B cell (primary cell): Measurements from ENCODE around the gene RPL22. TPM values are rescaled to one million over a fixed set of nuclear protein-coding genes. Genes with fewer than 3 reads are reported as not detected.

ENCODE experiments used
- ATAC-seq: fragments of 200-7000 bp; cut with Tn5 transposase; one replicate; pipeline ENCODE4 v1.10.0; 2021; ENCODE audit warnings: low read depth, mild to moderate bottlenecking, moderate number of reproducible peaks, moderate library complexity
- CTCF ChIA-PET: fragments of 350-600 bp; sonication (Branson Sonifier 250); formaldehyde crosslinking; loops from one replicate; lab custom pipeline; 2021; ENCODE audit warnings: antibody characterized with exemption, inconsistent platforms; lab: Charles Lee
- POLR2A ChIA-PET: fragments of 350-600 bp; sonication (Branson Sonifier 250); formaldehyde crosslinking; loops from one replicate; lab custom pipeline; 2021; ENCODE audit warnings: antibody characterized with exemption; lab: Charles Lee
- DNase-seq: peaks from one replicate; pipeline ENCODE4 v3.0.0; 2013
- H2AFZ ChIP-seq: 2 replicates; pipeline ENCODE4 v1.6.1; 2012; ENCODE audit warnings: mild to moderate bottlenecking, low read depth, low read length; ENCODE audit not compliant: insufficient read depth, poor library complexity, severe bottlenecking
- H3K27ac ChIP-seq, 2 donors: 1 replicate in 1 of 2; 2 replicates in 1 of 2; pipeline ENCODE4 v1.5.1; 2012 to 2013; ENCODE audit warnings: low read length in 2 of 2, mild to moderate bottlenecking in 2 of 2, moderate library complexity in 1 of 2
- H3K27me3 ChIP-seq, 4 experiments: fragments of 200-600 bp in 1 of 4; sonication (generic) in 1 of 4; replicated peaks in 1 of 4; 1 replicate in 2 of 4; 2 replicates in 2 of 4; pipeline versions ENCODE4 v1.6.1 to v1.7.0; 2013 to 2016; ENCODE audit warnings: low read length in 3 of 4, mild to moderate bottlenecking in 2 of 4, mixed read lengths in 1 of 4, moderate library complexity in 1 of 4; ENCODE audit not compliant: insufficient read depth in 4 of 4, control insufficient read depth in 3 of 4; ENCODE audit errors: control extremely low read depth in 1 of 4
- H3K36me3 ChIP-seq, 2 experiments: replicated peaks in 1 of 2; 1 replicate in 1 of 2; 2 replicates in 1 of 2; pipeline versions ENCODE4 v1.6.1 to v1.7.1; 2013; ENCODE audit warnings: low read length in 1 of 2; ENCODE audit not compliant: insufficient read depth in 2 of 2, control insufficient read depth in 1 of 2; ENCODE audit errors: control extremely low read depth in 1 of 2, extremely low read depth in 1 of 2
- H3K4me1 ChIP-seq, 2 donors: fragments of 200-600 bp in 1 of 2; sonication (generic) in 1 of 2; 1 replicate in 1 of 2; 2 replicates in 1 of 2; pipeline versions ENCODE4 v1.5.1 to v1.6.1; 2013 to 2017; ENCODE audit warnings: low read length in 2 of 2; ENCODE audit not compliant: control insufficient read depth in 2 of 2, insufficient read depth in 2 of 2
- H3K4me2 ChIP-seq: replicated peaks from 2 replicates; pipeline ENCODE3; 2012; ENCODE audit warnings: mild to moderate bottlenecking, low read depth, low read length; ENCODE audit not compliant: poor library complexity, severe bottlenecking
- H3K4me3 ChIP-seq, 5 experiments: fragments of 200-600 bp in 1 of 5; sonication (generic) in 1 of 5; 1 replicate in 3 of 5; 2 replicates in 2 of 5; pipeline versions ENCODE4 v1.5.1 to v1.7.0; 2011 to 2016; ENCODE audit warnings: low read length in 4 of 5, mild to moderate bottlenecking in 4 of 5, low read depth in 2 of 5, control low read depth in 1 of 5, moderate library complexity in 1 of 5; ENCODE audit not compliant: insufficient read depth in 1 of 5; ENCODE audit errors: control extremely low read depth in 1 of 5, extremely low read depth in 1 of 5
- H3K79me2 ChIP-seq: fragments of 200-600 bp; sonication (generic); one replicate; pipeline ENCODE4 v1.6.0; 2016; ENCODE audit warnings: low read length; ENCODE audit not compliant: control insufficient read depth, insufficient read depth
- H3K9ac ChIP-seq: fragments of 200-600 bp; sonication (generic); 2 replicates; pipeline ENCODE4 v1.6.1; 2017; ENCODE audit warnings: mild to moderate bottlenecking, low read length, moderate library complexity
- H3K9me3 ChIP-seq, 3 donors: one replicate each; pipeline versions ENCODE4 v1.6.1 to v1.7.1; 2013; ENCODE audit warnings: low read length in 2 of 3; ENCODE audit not compliant: control insufficient read depth in 2 of 3, insufficient read depth in 1 of 3; ENCODE audit errors: control extremely low read depth in 1 of 3
- H4K20me1 ChIP-seq: 2 replicates; pipeline ENCODE4 v1.6.0; 2012; ENCODE audit warnings: mild to moderate bottlenecking, low read length; ENCODE audit not compliant: insufficient read depth, control insufficient read depth, poor library complexity, severe bottlenecking
- H3K27ac Mint-ChIP-seq: one replicate; pipeline ENCODE4 v1.8.0; 2021; ENCODE audit warnings: mixed read lengths
- H3K27me3 Mint-ChIP-seq: one replicate; pipeline ENCODE4 v1.8.0; 2021; ENCODE audit warnings: mixed read lengths
- H3K4me1 Mint-ChIP-seq: one replicate; pipeline ENCODE4 v1.8.0; 2021; ENCODE audit warnings: mixed read lengths
- H3K4me3 Mint-ChIP-seq: one replicate; pipeline ENCODE4 v1.8.0; 2021; ENCODE audit warnings: mixed read lengths
- H3K9me3 Mint-ChIP-seq: one replicate; pipeline ENCODE4 v1.8.0; 2022; ENCODE audit warnings: mixed read lengths; ENCODE audit not compliant: insufficient read depth
- EZH2 ChIP-seq: IDR thresholded peaks from 2 replicates; pipeline ENCODE4 v1.6.1; 2012; ENCODE audit warnings: borderline replicate concordance, low read depth, mild to moderate bottlenecking, moderate library complexity, low read length; ENCODE audit not compliant: insufficient read depth, poor library complexity, severe bottlenecking
- WGBS: methylation state at CpG from one replicate; pipeline ENCODE4 v1.1.5; 2013; ENCODE audit warnings: missing lambda C conversion rate; ENCODE audit not compliant: insufficient coverage; 5-methylcytosine and 5-hydroxymethylcytosine counted together
- intact Hi-C: fragments of 100-400 bp; cut with micrococcal nuclease; formaldehyde crosslinking; loops from one replicate; pipeline ENCODE4 v1.10.0; 2022
- polyA plus RNA-seq: library from polyadenylated mRNA; depleted of rRNA; stranded (reverse); fragments of >200 nt; gene quantifications from 2 replicates; pipeline ENCODE4 v1.2.3, GENCODE V29; 2012
- total RNA-seq, 2 donors: library from RNA; stranded (reverse); fragments of 120-200 nt in 1 of 2; gene quantifications; 1 replicate in 1 of 2; 2 replicates in 1 of 2; pipeline versions ENCODE4 v1.2.3 to v1.2.4, GENCODE V29; 2013 to 2022
- TF ChIP-seq, protein P1 (sequence below): fragments of 200-600 bp; IDR thresholded peaks from one replicate; pipeline ENCODE4 v1.8.0; 2022; ENCODE audit warnings: antibody characterized with exemption, mild to moderate bottlenecking

The RPL22 gene
- total and polyA plus RNA-seq, 2 donors (not counting 1 experiment from before 2014, with no cell fraction given), result 70.9 to 471 TPM

DNA sequence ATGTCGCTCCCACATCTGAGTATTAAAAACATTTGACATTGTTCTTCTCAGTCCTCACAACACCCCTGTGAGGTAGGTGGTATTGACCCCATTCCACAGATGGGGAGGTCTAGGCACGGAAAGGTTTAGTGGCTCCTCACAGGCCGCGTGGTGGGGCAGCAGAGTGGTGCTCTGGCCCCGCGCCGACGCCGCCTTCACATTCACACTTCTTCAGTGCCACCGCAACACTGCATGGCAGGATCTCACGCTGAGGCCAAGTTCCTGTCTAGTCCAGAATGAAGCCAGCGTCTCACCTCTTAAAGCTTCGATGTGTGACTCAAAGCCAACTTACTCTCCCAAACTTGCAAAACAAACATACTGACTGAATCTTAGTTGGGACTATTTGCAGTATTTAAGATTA, 24.2 kb upstream of the RPL22 start:
- Mint-ChIP-seq H3K9me3 (no peaks in the 10 kb centered on the region), H3K27ac (no peak overlapping the region), H3K27me3 (no peaks in the 10 kb centered on the region), H3K4me3 (no peak overlapping the region), H3K4me1 (no peaks in the 10 kb centered on the region)
- peaks cover 9 to 38% of the 10 kb centered on the region in 2 experiments for H3K36me3 ChIP-seq
- no peak overlapping the region for H3K4me3 ChIP-seq
- WGBS, result 99% methylated on average over 8 of the region's 13 CpGs
- TF ChIP-seq, protein P1, sequence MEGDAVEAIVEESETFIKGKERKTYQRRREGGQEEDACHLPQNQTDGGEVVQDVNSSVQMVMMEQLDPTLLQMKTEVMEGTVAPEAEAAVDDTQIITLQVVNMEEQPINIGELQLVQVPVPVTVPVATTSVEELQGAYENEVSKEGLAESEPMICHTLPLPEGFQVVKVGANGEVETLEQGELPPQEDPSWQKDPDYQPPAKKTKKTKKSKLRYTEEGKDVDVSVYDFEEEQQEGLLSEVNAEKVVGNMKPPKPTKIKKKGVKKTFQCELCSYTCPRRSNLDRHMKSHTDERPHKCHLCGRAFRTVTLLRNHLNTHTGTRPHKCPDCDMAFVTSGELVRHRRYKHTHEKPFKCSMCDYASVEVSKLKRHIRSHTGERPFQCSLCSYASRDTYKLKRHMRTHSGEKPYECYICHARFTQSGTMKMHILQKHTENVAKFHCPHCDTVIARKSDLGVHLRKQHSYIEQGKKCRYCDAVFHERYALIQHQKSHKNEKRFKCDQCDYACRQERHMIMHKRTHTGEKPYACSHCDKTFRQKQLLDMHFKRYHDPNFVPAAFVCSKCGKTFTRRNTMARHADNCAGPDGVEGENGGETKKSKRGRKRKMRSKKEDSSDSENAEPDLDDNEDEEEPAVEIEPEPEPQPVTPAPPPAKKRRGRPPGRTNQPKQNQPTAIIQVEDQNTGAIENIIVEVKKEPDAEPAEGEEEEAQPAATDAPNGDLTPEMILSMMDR, result no peak
- no peak for TF ChIP-seq EZH2
- H3K27ac ChIP-seq, result no peak overlapping the region
- H3K9ac ChIP-seq, result no peak overlapping the region
- H3K27me3 ChIP-seq, result no peaks in the 10 kb centered on the region
- CTCF ChIA-PET, result no interaction called here
- no peak for ATAC-seq
- peaks cover 4% of the 10 kb centered on the region for H3K79me2 ChIP-seq
- H3K9me3 ChIP-seq, result no peaks in the 10 kb centered on the region
- no peaks in the 10 kb centered on the region for H3K4me1 ChIP-seq
- no peak for DNase-seq
- H2AFZ ChIP-seq, result no peak overlapping the region
- intact Hi-C loops, result no loop called here
- peaks cover 17% of the 10 kb centered on the region for H4K20me1 ChIP-seq
- H3K4me2 ChIP-seq, result no peak overlapping the region
- POLR2A ChIA-PET, result no interaction called here

DNA sequence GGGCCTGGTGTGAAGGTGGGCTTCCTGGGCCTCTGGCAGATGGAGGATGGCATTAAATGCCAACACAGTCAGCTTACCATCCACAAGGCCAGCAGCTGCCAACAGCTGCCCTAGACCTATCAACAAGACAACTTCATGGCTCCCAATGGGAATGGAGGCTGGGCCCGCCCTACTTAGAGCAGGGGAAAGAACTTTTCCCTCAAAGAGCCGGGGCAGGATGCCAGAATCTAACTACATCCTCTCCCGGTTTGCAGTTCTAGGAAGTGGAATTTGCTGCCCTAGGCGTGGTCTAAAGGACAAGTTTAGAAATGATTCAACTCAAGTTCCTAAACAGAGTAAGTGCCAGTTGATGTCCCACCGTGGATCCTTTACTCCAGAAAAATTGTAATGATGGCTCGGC, 23.2 kb upstream of the RPL22 start:
- Histone ChIP-seq H3K4me1 (no peaks in the 10 kb centered on the region), H3K79me2 (peaks cover 4% of the 10 kb centered on the region), H3K4me3 (no peak overlapping the region), H4K20me1 (peaks cover 17% of the 10 kb centered on the region), H2AFZ (no peak overlapping the region), H3K27me3 (no peaks in the 10 kb centered on the region), H3K36me3 (peaks cover 9 to 38% of the 10 kb centered on the region in 2 experiments), H3K4me2 (no peak overlapping the region), H3K9ac (no peak overlapping the region), H3K9me3 (no peaks in the 10 kb centered on the region), H3K27ac (no peak overlapping the region)
- Mint-ChIP-seq H3K4me3 (no peak overlapping the region), H3K9me3 (no peaks in the 10 kb centered on the region), H3K27ac (no peak overlapping the region), H3K27me3 (peaks cover 3% of the 10 kb centered on the region), H3K4me1 (no peaks in the 10 kb centered on the region)
- ChIA-PET CTCF (no interaction called here), POLR2A (no interaction called here)
- DNase-seq (no peak), ATAC-seq (no peak)
- WGBS, result 87% methylated on average over 3 of the region's 6 CpGs
- no peak for TF ChIP-seq EZH2
- TF ChIP-seq, protein P1, result no peak
- intact Hi-C loops, result no loop called here
